ENCODE results near the gene SMIM5. TPM values are rescaled to one million over a fixed set of nuclear protein-coding genes. Genes with fewer than 3 reads are reported as not detected.
A peak's percentile ranks its signal among the peaks of the same experiment; 100 is the strongest.

Gene SMIM5
- total and polyA plus RNA-seq, 9 of the 15 experiments (the other 6 are each of a cell fraction or from before 2014, with no cell fraction given), result 0.08 TPM; not detected in 8

DNA sequence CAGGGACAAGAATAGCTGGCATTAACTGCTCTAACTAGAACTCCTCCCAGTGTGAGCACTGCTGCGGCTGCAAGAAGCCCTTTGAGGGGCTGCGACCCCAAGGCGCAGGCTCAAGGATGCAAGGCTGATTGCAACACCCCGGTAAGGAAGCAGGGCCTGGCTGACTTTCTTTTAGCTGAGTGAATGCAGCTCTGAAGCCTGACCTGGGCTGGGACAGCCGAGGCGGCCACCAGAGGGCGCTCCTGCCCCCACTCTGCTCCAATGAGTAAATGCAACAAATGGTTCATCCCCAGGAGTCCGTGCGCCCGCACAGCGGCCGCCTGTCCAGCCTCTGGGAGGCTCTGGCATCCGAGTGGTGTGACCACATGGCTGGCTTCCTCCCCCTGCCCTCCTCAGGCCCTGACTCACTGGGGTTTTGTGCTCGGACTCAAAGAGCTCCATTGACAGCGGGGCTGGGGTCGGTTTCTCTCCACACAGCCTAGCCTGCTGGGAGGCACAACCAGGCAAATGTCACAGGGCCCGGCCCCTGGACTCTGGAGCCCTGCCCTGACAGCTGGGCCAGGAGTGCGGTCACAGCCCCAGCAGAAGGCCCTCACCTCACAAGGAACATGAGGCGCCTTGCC is at the start of gene SMIM5 (continued):
- TF ChIP-seq YY1 (IDR thresholded peaks at IDR 0.05; ENCODE audit: borderline replicate concordance in 1 of 3, control insufficient read depth in 1 of 3, extremely low read depth in 1 of 3, insufficient read depth in 3 of 3, insufficient read length in 1 of 3, insufficient replicate concordance in 2 of 3, low read depth in 1 of 3, low read length in 2 of 3), result peak in 2 of 3 experiments; percentile 20 to 36
- 0 out of 2 replicates have a peak, but pooled peaks have one; percentile 15 for TF ChIP-seq ARID1B (IDR thresholded peaks at IDR 0.05)
- TF ChIP-seq SMARCA5 (IDR thresholded peaks at IDR 0.05), result no peak
- TF ChIP-seq ZFP1 (CRISPR knock-in tag; IDR thresholded peaks at IDR 0.05), result no peak
- no peak for TF ChIP-seq FOSL1 (tag; conservative IDR thresholded peaks at IDR 0.05)
- TF ChIP-seq FOXA3 (CRISPR knock-in tag; conservative IDR thresholded peaks at IDR 0.05 in 1 of 2, IDR thresholded peaks at IDR 0.05 in 1 of 2), result 0 out of 4 replicates have a peak, but pooled peaks of 1 of the 2 experiments have one; percentile 50
- no peak for TF ChIP-seq ZNF217 (CRISPR knock-in tag; IDR thresholded peaks at IDR 0.05)
- TF ChIP-seq CBX3 (IDR thresholded peaks at IDR 0.05; ENCODE audit: borderline replicate concordance in 1 of 2, low read length in 2 of 2), result no peak
- TF ChIP-seq SP1 (CRISPR knock-in tag; IDR thresholded peaks at IDR 0.05), result no peak
- no peak for TF ChIP-seq ZNF3 (CRISPR knock-in tag; IDR thresholded peaks at IDR 0.05)
- TF ChIP-seq ILK (tag; IDR thresholded peaks at IDR 0.05; ENCODE audit: borderline replicate concordance, low read depth), result no peak
- TF ChIP-seq KLF1 (tag; IDR thresholded peaks at IDR 0.05), result no peak
- TF ChIP-seq ETV5 (CRISPR knock-in tag; IDR thresholded peaks at IDR 0.05; ENCODE audit: low read depth), result no peak
- no peak for TF ChIP-seq IRF1 (CRISPR knock-in tag; IDR thresholded peaks at IDR 0.05; ENCODE audit: borderline replicate concordance)
- TF ChIP-seq, protein P1, sequence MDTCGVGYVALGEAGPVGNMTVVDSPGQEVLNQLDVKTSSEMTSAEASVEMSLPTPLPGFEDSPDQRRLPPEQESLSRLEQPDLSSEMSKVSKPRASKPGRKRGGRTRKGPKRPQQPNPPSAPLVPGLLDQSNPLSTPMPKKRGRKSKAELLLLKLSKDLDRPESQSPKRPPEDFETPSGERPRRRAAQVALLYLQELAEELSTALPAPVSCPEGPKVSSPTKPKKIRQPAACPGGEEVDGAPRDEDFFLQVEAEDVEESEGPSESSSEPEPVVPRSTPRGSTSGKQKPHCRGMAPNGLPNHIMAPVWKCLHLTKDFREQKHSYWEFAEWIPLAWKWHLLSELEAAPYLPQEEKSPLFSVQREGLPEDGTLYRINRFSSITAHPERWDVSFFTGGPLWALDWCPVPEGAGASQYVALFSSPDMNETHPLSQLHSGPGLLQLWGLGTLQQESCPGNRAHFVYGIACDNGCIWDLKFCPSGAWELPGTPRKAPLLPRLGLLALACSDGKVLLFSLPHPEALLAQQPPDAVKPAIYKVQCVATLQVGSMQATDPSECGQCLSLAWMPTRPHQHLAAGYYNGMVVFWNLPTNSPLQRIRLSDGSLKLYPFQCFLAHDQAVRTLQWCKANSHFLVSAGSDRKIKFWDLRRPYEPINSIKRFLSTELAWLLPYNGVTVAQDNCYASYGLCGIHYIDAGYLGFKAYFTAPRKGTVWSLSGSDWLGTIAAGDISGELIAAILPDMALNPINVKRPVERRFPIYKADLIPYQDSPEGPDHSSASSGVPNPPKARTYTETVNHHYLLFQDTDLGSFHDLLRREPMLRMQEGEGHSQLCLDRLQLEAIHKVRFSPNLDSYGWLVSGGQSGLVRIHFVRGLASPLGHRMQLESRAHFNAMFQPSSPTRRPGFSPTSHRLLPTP (IDR thresholded peaks at IDR 0.05; ENCODE audit: borderline replicate concordance, extremely low read depth, insufficient read length), result no peak
- peak; percentile 54; the same call in 1 of the 2 replicates for TF ChIP-seq ZNF282 (CRISPR knock-in tag; IDR thresholded peaks at IDR 0.05)
- TF ChIP-seq HCFC1 (IDR thresholded peaks at IDR 0.05; ENCODE audit: low read depth, low read length), result no peak
- no peak for TF ChIP-seq HSF4 (CRISPR knock-in tag; IDR thresholded peaks at IDR 0.05; ENCODE audit: borderline replicate concordance)
- TF ChIP-seq TCF3 (CRISPR knock-in tag; IDR thresholded peaks at IDR 0.05), result no peak
- TF ChIP-seq SMAD4 (CRISPR knock-in tag; conservative IDR thresholded peaks at IDR 0.05), result 0 out of 2 replicates have a peak, but pooled peaks have one; percentile 20
- TF ChIP-seq ZNF274 (IDR thresholded peaks at IDR 0.05; ENCODE audit: borderline replicate concordance, low read depth, low read length), result no peak
- no peak for TF ChIP-seq GABPA (tag; conservative IDR thresholded peaks at IDR 0.05; ENCODE audit: low read depth)
- TF ChIP-seq, protein P2, sequence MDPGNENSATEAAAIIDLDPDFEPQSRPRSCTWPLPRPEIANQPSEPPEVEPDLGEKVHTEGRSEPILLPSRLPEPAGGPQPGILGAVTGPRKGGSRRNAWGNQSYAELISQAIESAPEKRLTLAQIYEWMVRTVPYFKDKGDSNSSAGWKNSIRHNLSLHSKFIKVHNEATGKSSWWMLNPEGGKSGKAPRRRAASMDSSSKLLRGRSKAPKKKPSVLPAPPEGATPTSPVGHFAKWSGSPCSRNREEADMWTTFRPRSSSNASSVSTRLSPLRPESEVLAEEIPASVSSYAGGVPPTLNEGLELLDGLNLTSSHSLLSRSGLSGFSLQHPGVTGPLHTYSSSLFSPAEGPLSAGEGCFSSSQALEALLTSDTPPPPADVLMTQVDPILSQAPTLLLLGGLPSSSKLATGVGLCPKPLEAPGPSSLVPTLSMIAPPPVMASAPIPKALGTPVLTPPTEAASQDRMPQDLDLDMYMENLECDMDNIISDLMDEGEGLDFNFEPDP (CRISPR knock-in tag; IDR thresholded peaks at IDR 0.05), result no peak
